ENCODE data around the gene KCNJ6.

Gene KCNJ6

DNA sequence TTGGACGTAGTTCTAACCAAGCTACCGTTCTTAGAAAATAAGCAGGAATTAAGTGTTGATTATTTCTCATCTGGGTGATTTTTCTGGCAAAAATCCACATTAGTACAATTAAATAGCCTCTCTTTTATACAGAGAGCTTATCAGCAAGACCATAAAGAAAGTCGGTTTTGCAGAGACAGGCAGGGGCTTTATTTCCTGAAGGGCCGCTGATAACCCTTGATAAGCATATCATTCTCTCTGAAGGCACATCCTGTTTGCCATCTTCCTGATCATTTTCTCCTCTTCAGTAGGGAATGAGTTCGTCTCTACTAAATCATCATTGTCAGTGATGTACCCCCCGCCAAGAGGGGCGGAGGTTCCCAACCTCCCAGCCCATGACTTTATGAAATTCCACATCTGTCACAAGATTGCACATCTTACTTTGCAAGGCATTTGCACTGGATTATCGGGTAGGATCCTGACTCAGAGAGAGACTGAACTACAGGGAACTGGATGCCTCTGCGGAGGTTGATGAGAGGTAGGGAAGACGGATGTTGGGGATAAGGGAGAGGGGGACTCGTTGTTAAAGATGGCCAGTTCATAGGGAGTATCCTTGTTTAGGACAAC lies 115.7 kb downstream of the KCNJ6 start:
- TF ChIP-seq, protein P1, sequence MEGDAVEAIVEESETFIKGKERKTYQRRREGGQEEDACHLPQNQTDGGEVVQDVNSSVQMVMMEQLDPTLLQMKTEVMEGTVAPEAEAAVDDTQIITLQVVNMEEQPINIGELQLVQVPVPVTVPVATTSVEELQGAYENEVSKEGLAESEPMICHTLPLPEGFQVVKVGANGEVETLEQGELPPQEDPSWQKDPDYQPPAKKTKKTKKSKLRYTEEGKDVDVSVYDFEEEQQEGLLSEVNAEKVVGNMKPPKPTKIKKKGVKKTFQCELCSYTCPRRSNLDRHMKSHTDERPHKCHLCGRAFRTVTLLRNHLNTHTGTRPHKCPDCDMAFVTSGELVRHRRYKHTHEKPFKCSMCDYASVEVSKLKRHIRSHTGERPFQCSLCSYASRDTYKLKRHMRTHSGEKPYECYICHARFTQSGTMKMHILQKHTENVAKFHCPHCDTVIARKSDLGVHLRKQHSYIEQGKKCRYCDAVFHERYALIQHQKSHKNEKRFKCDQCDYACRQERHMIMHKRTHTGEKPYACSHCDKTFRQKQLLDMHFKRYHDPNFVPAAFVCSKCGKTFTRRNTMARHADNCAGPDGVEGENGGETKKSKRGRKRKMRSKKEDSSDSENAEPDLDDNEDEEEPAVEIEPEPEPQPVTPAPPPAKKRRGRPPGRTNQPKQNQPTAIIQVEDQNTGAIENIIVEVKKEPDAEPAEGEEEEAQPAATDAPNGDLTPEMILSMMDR (IDR thresholded peaks at IDR 0.05; ENCODE audit: low read depth, low read length), result no peak
- TF ChIP-seq, protein P2, sequence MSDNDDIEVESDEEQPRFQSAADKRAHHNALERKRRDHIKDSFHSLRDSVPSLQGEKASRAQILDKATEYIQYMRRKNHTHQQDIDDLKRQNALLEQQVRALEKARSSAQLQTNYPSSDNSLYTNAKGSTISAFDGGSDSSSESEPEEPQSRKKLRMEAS (IDR thresholded peaks at IDR 0.05; ENCODE audit: low read depth, low read length), result no peak
- no peak for TF ChIP-seq POLR2A (IDR thresholded peaks at IDR 0.05; ENCODE audit: extremely low read depth, insufficient read length)
- TF ChIP-seq MYC (IDR thresholded peaks at IDR 0.05; ENCODE audit: low read depth, low read length), result no peak
- no peak overlapping the region for H3K4me3 ChIP-seq (ENCODE audit: low read depth, low read length)
- DNase-seq (ENCODE audit: low read depth), result no peak

DNA sequence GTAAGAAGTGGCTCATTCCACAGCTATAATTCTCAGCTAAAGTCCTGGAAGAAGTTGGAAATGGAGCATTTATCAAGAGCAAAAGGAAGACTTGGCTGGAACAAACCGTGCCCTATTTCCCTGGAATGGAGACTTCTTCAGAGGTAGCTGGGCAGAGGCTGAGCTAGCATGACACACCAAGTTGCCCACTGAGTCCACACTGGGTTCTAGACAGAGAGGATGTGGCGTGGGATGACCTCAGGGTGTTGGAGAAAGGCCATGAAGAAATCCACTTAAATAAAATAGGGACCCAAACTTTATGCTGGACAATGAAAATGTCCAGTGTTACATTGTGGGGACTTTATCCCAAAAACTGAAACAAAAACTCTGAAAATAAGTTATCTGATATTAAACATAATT lies 116.2 kb downstream of the KCNJ6 start:
- no peak for DNase-seq (ENCODE audit: low read depth)
- TF ChIP-seq POLR2A (IDR thresholded peaks at IDR 0.05; ENCODE audit: extremely low read depth, insufficient read length) (no peak), MYC (IDR thresholded peaks at IDR 0.05; ENCODE audit: low read depth, low read length) (no peak)
- TF ChIP-seq, protein P2 (IDR thresholded peaks at IDR 0.05; ENCODE audit: low read depth, low read length), result no peak
- TF ChIP-seq, protein P1 (IDR thresholded peaks at IDR 0.05; ENCODE audit: low read depth, low read length), result no peak

DNA sequence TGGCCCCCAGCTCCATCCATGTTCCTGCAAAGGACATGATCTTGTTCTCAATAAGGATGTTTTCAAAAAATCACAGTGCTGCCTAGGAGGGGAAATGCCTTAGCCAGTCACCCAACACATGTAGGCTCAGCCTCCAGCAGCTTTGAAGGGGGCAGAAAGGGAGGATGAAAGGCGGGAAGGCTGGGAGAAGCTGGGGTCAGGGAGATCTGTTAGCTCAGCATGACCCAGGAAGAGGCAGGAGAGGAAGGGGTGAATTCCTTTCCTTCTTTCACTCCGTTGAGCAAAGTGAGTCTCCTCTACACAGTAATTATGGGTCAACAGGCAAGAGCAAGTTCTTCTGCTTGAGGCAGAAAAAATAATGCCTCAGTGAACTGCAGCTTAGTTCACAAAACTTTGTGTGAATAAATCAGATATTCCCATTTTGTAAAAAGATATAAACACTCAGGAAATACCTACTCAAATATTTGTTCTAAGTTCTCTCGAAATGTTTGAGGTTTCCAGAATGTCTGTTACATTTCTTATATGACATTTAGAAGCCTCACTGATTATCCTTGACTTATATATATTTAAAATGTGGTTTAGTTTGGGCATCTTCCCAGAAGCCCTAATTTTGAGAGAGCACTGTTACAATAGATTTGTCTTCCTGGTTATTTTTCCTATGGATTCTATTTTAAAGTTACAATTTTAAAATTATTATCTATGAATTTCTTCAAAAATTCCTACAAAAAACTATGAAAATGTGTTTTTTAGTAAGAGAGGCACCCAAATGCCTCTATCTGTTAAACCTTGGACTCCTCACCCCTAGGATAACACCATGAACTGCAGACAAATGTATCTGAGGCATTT lies 116.8 kb downstream of the KCNJ6 start:
- DNase-seq (ENCODE audit: low read depth), result no peak
- no peak overlapping the region for H3K4me3 ChIP-seq (ENCODE audit: low read depth, low read length)
- TF ChIP-seq, protein P2 (IDR thresholded peaks at IDR 0.05; ENCODE audit: low read depth, low read length), result no peak
- TF ChIP-seq MYC (IDR thresholded peaks at IDR 0.05; ENCODE audit: low read depth, low read length) (no peak), POLR2A (IDR thresholded peaks at IDR 0.05; ENCODE audit: extremely low read depth, insufficient read length) (no peak)
- TF ChIP-seq, protein P1 (IDR thresholded peaks at IDR 0.05; ENCODE audit: low read depth, low read length), result no peak

More for the DNA sequence above, 116.2 kb downstream of the KCNJ6 start:
- H3K4me3 ChIP-seq (ENCODE audit: low read depth, low read length), result no peak overlapping the region

DNA sequence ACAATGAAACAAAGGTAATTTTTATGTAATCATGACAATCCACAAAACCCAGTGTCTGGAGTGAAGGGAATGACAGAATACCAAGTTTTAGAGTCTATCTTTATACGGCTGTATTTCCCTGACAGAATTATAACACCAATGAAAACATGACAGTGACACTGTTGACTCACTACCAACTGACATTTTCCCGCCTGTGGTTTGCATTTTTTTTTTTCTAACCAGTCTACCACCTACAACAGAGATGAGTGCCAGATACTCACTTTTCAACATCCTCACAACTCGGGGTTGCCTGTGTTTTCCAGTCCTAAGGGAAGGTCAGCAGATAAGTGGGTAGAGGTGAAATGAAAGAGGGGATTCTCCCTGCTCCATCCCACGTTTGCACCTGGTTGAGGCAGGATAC lies 118.9 kb downstream of the KCNJ6 start:
- TF ChIP-seq, protein P1 (IDR thresholded peaks at IDR 0.05; ENCODE audit: low read depth, low read length), result no peak
- TF ChIP-seq POLR2A (IDR thresholded peaks at IDR 0.05; ENCODE audit: extremely low read depth, insufficient read length), result no peak
- TF ChIP-seq, protein P2 (IDR thresholded peaks at IDR 0.05; ENCODE audit: low read depth, low read length), result no peak
- no peak for TF ChIP-seq MYC (IDR thresholded peaks at IDR 0.05; ENCODE audit: low read depth, low read length)
- no peak overlapping the region for H3K4me3 ChIP-seq (ENCODE audit: low read depth, low read length)
- DNase-seq (ENCODE audit: low read depth), result no peak

DNA sequence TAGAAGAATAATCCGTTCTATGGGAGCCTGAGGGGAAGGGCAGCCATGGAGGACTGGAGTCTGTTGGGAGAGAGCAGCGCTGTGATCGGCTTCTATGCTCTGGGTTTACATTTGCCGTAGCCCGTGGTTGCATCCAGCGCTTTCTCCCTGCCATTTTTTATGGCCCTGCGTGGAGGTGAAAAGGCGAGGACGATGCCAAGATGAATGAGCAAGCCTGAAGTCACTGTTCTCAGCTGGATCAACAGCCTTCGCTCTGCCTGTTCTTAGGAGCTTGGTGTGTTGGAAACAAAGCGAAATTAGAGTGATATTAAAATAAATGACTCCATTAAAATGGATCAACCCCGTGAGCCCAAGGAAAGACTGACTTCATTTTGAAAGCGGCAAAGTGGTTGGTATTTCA lies 120.2 kb downstream of the KCNJ6 start:
- TF ChIP-seq MYC (IDR thresholded peaks at IDR 0.05; ENCODE audit: low read depth, low read length) (no peak), POLR2A (IDR thresholded peaks at IDR 0.05; ENCODE audit: extremely low read depth, insufficient read length) (no peak)
- TF ChIP-seq, protein P1 (IDR thresholded peaks at IDR 0.05; ENCODE audit: low read depth, low read length), result no peak
- TF ChIP-seq, protein P2 (IDR thresholded peaks at IDR 0.05; ENCODE audit: low read depth, low read length), result no peak
- H3K4me3 ChIP-seq (ENCODE audit: low read depth, low read length), result no peak overlapping the region
- DNase-seq (ENCODE audit: low read depth), result no peak
